ENCODE measurements around the gene SLC6A6. TPM values are rescaled to one million over a fixed set of nuclear protein-coding genes. Genes with fewer than 3 reads are reported as not detected.

The SLC6A6 gene
- total and polyA plus RNA-seq, 2 donors (not counting 1 experiment from before 2014, with no cell fraction given) = 8.9 to 24.0 TPM

GRCh38 chr3:14516738-14517345 is 114.4 kb downstream of the SLC6A6 start:
- Histone ChIP-seq H3K27me3 (ENCODE audit: control insufficient read depth, insufficient read depth, low read length) (no peaks in the 10 kb centered on the region), H2AFZ (ENCODE audit: low read length) (no peak overlapping the region), H3K79me2 (ENCODE audit: control insufficient read depth, insufficient read depth, low read length) (no peaks in the 10 kb centered on the region), H4K20me1 (ENCODE audit: control insufficient read depth, extremely low read depth, insufficient read depth, low read length) (no peaks in the 10 kb centered on the region), H3K36me3 (ENCODE audit: control insufficient read depth, insufficient read depth, low read length) (no peaks in the 10 kb centered on the region), H3K4me3 (replicated peaks in 1 of 4; ENCODE audit: control extremely low read depth in 1 of 4, insufficient read depth in 1 of 4, low read depth in 3 of 4, low read length in 4 of 4) (no peak overlapping the region), H3K9ac (ENCODE audit: insufficient read depth, low read length) (no peak overlapping the region), H3K4me2 (ENCODE audit: extremely low read depth, insufficient read depth, low read length) (no peak overlapping the region), H3K27ac (ENCODE audit: insufficient read depth, low read length) (no peak overlapping the region), H3K4me1 (ENCODE audit: control insufficient read depth, extremely low read depth, insufficient read depth, low read length) (no peaks in the 10 kb centered on the region), H3K9me3 (ENCODE audit: control insufficient read depth, insufficient read depth, low read depth, low read length) (no peaks in the 10 kb centered on the region)
- TF ChIP-seq CTCF (conservative IDR thresholded peaks at IDR 0.05 in 1 of 2, IDR thresholded peaks at IDR 0.05 in 1 of 2; ENCODE audit: low read depth in 1 of 2, low read length in 2 of 2) (no peak), EZH2 (IDR thresholded peaks at IDR 0.05; ENCODE audit: low read length, missing control alignments) (no peak)
- no peak for DNase-seq (ENCODE audit: low read depth in 2 of 2)

GRCh38 chr3:14517601-14518431 is 115.4 kb downstream of the SLC6A6 start:
- Histone ChIP-seq H3K9me3 (ENCODE audit: control insufficient read depth, insufficient read depth, low read depth, low read length) (no peaks in the 10 kb centered on the region), H3K4me2 (ENCODE audit: extremely low read depth, insufficient read depth, low read length) (no peak overlapping the region), H2AFZ (ENCODE audit: low read length) (no peak overlapping the region), H3K27me3 (ENCODE audit: control insufficient read depth, insufficient read depth, low read length) (no peaks in the 10 kb centered on the region), H3K4me3 (replicated peaks in 1 of 4; ENCODE audit: control extremely low read depth in 1 of 4, insufficient read depth in 1 of 4, low read depth in 3 of 4, low read length in 4 of 4) (no peak overlapping the region), H3K79me2 (ENCODE audit: control insufficient read depth, insufficient read depth, low read length) (no peaks in the 10 kb centered on the region), H3K36me3 (ENCODE audit: control insufficient read depth, insufficient read depth, low read length) (no peaks in the 10 kb centered on the region), H3K4me1 (ENCODE audit: control insufficient read depth, extremely low read depth, insufficient read depth, low read length) (no peaks in the 10 kb centered on the region), H3K9ac (ENCODE audit: insufficient read depth, low read length) (no peak overlapping the region), H3K27ac (ENCODE audit: insufficient read depth, low read length) (no peak overlapping the region), H4K20me1 (ENCODE audit: control insufficient read depth, extremely low read depth, insufficient read depth, low read length) (no peaks in the 10 kb centered on the region)
- DNase-seq (ENCODE audit: low read depth in 2 of 2) = no peak
- no peak for TF ChIP-seq EZH2 (IDR thresholded peaks at IDR 0.05; ENCODE audit: low read length, missing control alignments)
- TF ChIP-seq CTCF (conservative IDR thresholded peaks at IDR 0.05 in 1 of 2, IDR thresholded peaks at IDR 0.05 in 1 of 2; ENCODE audit: low read depth in 1 of 2, low read length in 2 of 2) = no peak

DNA sequence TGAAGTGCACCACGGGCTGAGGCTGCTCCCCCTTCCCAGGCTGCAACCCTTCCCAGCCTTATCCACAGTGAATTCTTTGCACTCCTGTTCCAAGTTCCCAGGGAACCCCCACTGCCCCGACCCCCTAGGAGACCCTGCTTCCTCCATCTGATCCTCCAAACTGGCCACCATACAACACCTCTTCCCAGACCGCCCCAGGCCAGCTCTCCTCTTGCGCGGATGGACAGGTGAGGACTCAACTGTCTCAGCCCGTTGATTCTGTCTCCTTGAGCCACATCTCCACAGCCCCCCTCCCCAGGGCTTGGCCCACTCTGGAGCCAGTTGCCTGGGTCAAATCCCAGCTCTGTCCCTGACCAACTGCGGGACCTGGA is 116.0 kb downstream of the SLC6A6 start:
- DNase-seq (ENCODE audit: low read depth in 2 of 2) = no peak
- Histone ChIP-seq H2AFZ (ENCODE audit: low read length) (no peak overlapping the region), H3K4me2 (ENCODE audit: extremely low read depth, insufficient read depth, low read length) (no peak overlapping the region), H3K9ac (ENCODE audit: insufficient read depth, low read length) (no peak overlapping the region), H3K4me3 (replicated peaks in 1 of 4; ENCODE audit: control extremely low read depth in 1 of 4, insufficient read depth in 1 of 4, low read depth in 3 of 4, low read length in 4 of 4) (no peak overlapping the region), H3K27ac (ENCODE audit: insufficient read depth, low read length) (no peak overlapping the region), H3K4me1 (ENCODE audit: control insufficient read depth, extremely low read depth, insufficient read depth, low read length) (no peaks in the 10 kb centered on the region), H3K9me3 (ENCODE audit: control insufficient read depth, insufficient read depth, low read depth, low read length) (no peaks in the 10 kb centered on the region), H3K27me3 (ENCODE audit: control insufficient read depth, insufficient read depth, low read length) (no peaks in the 10 kb centered on the region), H3K36me3 (ENCODE audit: control insufficient read depth, insufficient read depth, low read length) (no peaks in the 10 kb centered on the region), H4K20me1 (ENCODE audit: control insufficient read depth, extremely low read depth, insufficient read depth, low read length) (no peaks in the 10 kb centered on the region), H3K79me2 (ENCODE audit: control insufficient read depth, insufficient read depth, low read length) (no peaks in the 10 kb centered on the region)
- no peak for TF ChIP-seq CTCF (conservative IDR thresholded peaks at IDR 0.05 in 1 of 2, IDR thresholded peaks at IDR 0.05 in 1 of 2; ENCODE audit: low read depth in 1 of 2, low read length in 2 of 2)
- no peak for TF ChIP-seq EZH2 (IDR thresholded peaks at IDR 0.05; ENCODE audit: low read length, missing control alignments)
